Measurements from ENCODE around the gene KAT7.
A peak's percentile ranks its signal among the peaks of the same experiment; 100 is the strongest.

KAT7 gene

GRCh38 chr17:49776551-49777300 is 11.8 kb upstream of the KAT7 start:
- TF ChIP-seq CTCF (IDR thresholded peaks at IDR 0.05; ENCODE audit: control insufficient read depth, extremely low read depth, insufficient read depth), result no peak
- DNase-seq (ENCODE audit: low read depth), result no peak
- H3K4me3 ChIP-seq (ENCODE audit: low read depth, low read length), result no peak overlapping the region

- TF ChIP-seq CTCF (IDR thresholded peaks at IDR 0.05; ENCODE audit: control insufficient read depth, extremely low read depth, insufficient read depth), result no peak
- DNase-seq (ENCODE audit: low read depth), result no peak
- H3K4me3 ChIP-seq (ENCODE audit: low read depth, low read length), result no peak overlapping the region
Measured at GRCh38 chr17:49777563-49777962, 10.9 kb upstream of the KAT7 start.

- DNase-seq (ENCODE audit: low read depth), result no peak
- no peak overlapping the region for H3K4me3 ChIP-seq (ENCODE audit: low read depth, low read length)
- no peak for TF ChIP-seq CTCF (IDR thresholded peaks at IDR 0.05; ENCODE audit: control insufficient read depth, extremely low read depth, insufficient read depth)
Measured at GRCh38 chr17:49779156-49779738, 9.2 kb upstream of the KAT7 start.

- DNase-seq (ENCODE audit: low read depth), result no peak
- peak; percentile 80 for TF ChIP-seq CTCF (IDR thresholded peaks at IDR 0.05; ENCODE audit: control insufficient read depth, extremely low read depth, insufficient read depth)
Measured at GRCh38 chr17:49779739-49780231, 8.7 kb upstream of the KAT7 start.

GRCh38 chr17:49783071-49783715 is 5.3 kb upstream of the KAT7 start:
- H3K4me3 ChIP-seq (ENCODE audit: low read depth, low read length), result no peak overlapping the region
- DNase-seq (ENCODE audit: low read depth), result no peak
- no peak for TF ChIP-seq CTCF (IDR thresholded peaks at IDR 0.05; ENCODE audit: control insufficient read depth, extremely low read depth, insufficient read depth)

More at GRCh38 chr17:49779739-49780231, 8.7 kb upstream of the KAT7 start:
- H3K4me3 ChIP-seq (ENCODE audit: low read depth, low read length), result no peak overlapping the region

- TF ChIP-seq CTCF (IDR thresholded peaks at IDR 0.05; ENCODE audit: control insufficient read depth, extremely low read depth, insufficient read depth), result no peak
- no peak overlapping the region for H3K4me3 ChIP-seq (ENCODE audit: low read depth, low read length)
- no peak for DNase-seq (ENCODE audit: low read depth)
Measured at GRCh38 chr17:49783791-49784190, 4.7 kb upstream of the KAT7 start.
